ENCODE measurements around the gene VPS54. TPM values are rescaled to one million over a fixed set of nuclear protein-coding genes. Genes with fewer than 3 reads are reported as not detected.

Gene VPS54
- polyA plus RNA-seq, 3 donors: 11.4 to 17.3 (median 11.5) TPM

DNA sequence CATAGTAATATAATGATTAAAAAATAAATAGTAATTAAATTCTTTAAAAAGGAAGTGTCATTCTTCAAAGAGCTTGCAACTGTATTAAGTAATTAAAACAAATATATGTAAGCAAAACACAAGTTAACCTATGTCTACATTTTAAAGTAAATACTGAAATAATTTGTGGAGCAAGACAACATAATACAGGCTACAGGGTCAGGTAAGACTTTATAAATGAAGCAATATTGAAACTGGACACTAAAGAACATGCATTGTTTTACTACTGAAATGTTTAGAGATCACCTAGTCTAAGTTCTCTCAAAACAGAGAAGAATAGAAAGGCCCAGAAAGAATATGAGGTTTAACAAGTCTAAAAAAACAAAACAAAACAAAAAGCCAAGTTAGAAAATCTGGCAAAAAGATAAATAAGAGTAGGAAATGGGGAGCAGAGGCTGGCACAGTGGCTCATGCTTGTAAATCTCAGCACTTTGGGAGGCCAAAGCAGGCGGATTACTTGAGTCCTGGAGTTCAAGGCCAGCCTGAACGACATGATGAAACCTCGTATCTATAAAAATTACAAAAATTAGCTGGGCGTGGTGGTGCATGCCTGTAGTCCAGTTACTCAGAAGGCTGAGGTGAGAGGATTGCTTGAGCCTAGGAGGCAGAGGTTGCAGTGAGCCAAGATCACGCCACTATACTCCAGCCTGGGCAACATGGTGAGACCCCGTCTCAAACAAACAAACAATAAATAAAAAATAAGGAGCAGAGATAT is 34.4 kb downstream of the VPS54 start:
- intact Hi-C loops (cut with micrococcal nuclease): no loop called here
- H3K27ac Mint-ChIP-seq: peak overlapping the region in 2 of 7 donors; percentile 46 to 83
- Histone ChIP-seq H3K79me2 (ENCODE audit: insufficient read depth, low read length) (peaks cover 18% of the 10 kb centered on the region), H4K20me1 (ENCODE audit: insufficient read depth, low read length) (peaks cover 16% of the 10 kb centered on the region), H3K27me3 (ENCODE audit: control insufficient read depth in 2 of 2, insufficient read depth in 2 of 2, low read length in 2 of 2) (no peaks in the 10 kb centered on the region), H3K4me1 (ENCODE audit: control insufficient read depth in 1 of 2, insufficient read depth in 2 of 2, low read length in 2 of 2) (no peaks in the 10 kb centered on the region), H3K9ac (ENCODE audit: insufficient read depth, low read length, poor library complexity, severe bottlenecking) (no peak overlapping the region), H3K4me2 (replicated peaks; ENCODE audit: extremely low read depth, low read length, poor library complexity, severe bottlenecking) (no peak overlapping the region), H2AFZ (ENCODE audit: insufficient read depth, low read depth, low read length, poor library complexity, severe bottlenecking) (no peak overlapping the region), H3K36me3 (replicated peaks in 1 of 2; ENCODE audit: control insufficient read depth in 1 of 2, insufficient read depth in 2 of 2, low read length in 2 of 2) (peaks cover 25 to 38% of the 10 kb centered on the region in 2 donors), H3K9me3 (replicated peaks in 1 of 2; ENCODE audit: control insufficient read depth in 1 of 2, insufficient read depth in 1 of 2, low read length in 2 of 2) (peaks cover 11% of the 10 kb centered on the region in 2 donors), H3K27ac (ENCODE audit: low read depth in 1 of 2, low read length in 2 of 2) (no peak overlapping the region), H3K4me3 (replicated peaks in 1 of 3; ENCODE audit: low read depth in 2 of 3, low read length in 3 of 3) (no peak overlapping the region)
- DNase-seq: no peak
- H3K9me3 Mint-ChIP-seq: peaks cover 2 to 10% (median 6%) of the 10 kb centered on the region in 7 donors
- peaks cover 24 to 40% of the 10 kb centered on the region in 2 donors for H3K36me3 Mint-ChIP-seq
- peaks cover 7% of the 10 kb centered on the region for H3K4me1 Mint-ChIP-seq
- WGBS (ENCODE audit: insufficient coverage): 95% methylated on average over 3 of the region's 6 CpGs
- TF ChIP-seq, protein P1, sequence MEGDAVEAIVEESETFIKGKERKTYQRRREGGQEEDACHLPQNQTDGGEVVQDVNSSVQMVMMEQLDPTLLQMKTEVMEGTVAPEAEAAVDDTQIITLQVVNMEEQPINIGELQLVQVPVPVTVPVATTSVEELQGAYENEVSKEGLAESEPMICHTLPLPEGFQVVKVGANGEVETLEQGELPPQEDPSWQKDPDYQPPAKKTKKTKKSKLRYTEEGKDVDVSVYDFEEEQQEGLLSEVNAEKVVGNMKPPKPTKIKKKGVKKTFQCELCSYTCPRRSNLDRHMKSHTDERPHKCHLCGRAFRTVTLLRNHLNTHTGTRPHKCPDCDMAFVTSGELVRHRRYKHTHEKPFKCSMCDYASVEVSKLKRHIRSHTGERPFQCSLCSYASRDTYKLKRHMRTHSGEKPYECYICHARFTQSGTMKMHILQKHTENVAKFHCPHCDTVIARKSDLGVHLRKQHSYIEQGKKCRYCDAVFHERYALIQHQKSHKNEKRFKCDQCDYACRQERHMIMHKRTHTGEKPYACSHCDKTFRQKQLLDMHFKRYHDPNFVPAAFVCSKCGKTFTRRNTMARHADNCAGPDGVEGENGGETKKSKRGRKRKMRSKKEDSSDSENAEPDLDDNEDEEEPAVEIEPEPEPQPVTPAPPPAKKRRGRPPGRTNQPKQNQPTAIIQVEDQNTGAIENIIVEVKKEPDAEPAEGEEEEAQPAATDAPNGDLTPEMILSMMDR (IDR thresholded peaks at IDR 0.05): no peak
- H3K4me3 Mint-ChIP-seq: no peak overlapping the region
- no peaks in the 10 kb centered on the region for H3K27me3 Mint-ChIP-seq (ENCODE audit: low read depth in 3 of 3)

DNA sequence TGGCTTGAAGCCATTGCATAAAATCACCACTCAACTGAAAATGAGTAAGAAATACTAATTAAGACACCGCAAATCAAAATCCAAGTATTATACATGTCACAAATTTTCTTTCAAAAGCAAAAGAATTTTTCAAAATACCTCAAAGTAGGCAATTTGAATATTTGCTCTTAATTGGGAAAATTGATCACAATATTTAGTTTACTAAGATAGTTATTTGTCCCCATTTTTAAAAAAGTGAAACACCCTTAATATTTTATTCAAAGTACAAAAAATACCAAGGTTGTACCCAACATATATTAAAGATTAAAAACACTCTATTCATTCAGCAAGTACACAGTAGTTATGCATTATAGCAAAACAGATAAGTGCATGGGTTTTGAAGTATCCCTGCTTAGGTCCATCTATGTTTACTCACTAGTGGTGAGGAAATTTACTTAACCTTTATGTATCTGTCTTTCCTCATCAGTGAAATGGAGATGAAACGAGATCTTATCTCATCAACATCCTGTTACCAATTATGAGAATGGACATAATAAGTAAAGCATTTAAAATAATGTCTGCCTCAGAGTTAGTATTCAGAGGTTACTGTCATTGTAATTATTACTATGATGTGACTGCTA is 35.1 kb downstream of the VPS54 start:
- H3K4me3 ChIP-seq (replicated peaks in 1 of 3; ENCODE audit: low read depth in 2 of 3, low read length in 3 of 3): no peak overlapping the region
- H3K4me2 ChIP-seq (replicated peaks; ENCODE audit: extremely low read depth, low read length, poor library complexity, severe bottlenecking): no peak overlapping the region
- peaks cover 29 to 45% of the 10 kb centered on the region in 2 donors for H3K36me3 ChIP-seq (replicated peaks in 1 of 2; ENCODE audit: control insufficient read depth in 1 of 2, insufficient read depth in 2 of 2, low read length in 2 of 2)

More for the DNA sequence above, 35.1 kb downstream of the VPS54 start:
- intact Hi-C loops (cut with micrococcal nuclease): no loop called here
- no peak overlapping the region for H3K27ac Mint-ChIP-seq
- TF ChIP-seq, protein P1 (IDR thresholded peaks at IDR 0.05): no peak
- peaks cover 7% of the 10 kb centered on the region for H3K4me1 Mint-ChIP-seq
- no peak overlapping the region for H3K27ac ChIP-seq (ENCODE audit: low read depth in 1 of 2, low read length in 2 of 2)
- peaks cover 4% of the 10 kb centered on the region in 2 donors for H3K9me3 ChIP-seq (replicated peaks in 1 of 2; ENCODE audit: control insufficient read depth in 1 of 2, insufficient read depth in 1 of 2, low read length in 2 of 2)
- H3K27me3 Mint-ChIP-seq (ENCODE audit: low read depth in 3 of 3): no peaks in the 10 kb centered on the region
- peaks cover 0 to 6% (median 2%) of the 10 kb centered on the region in 7 donors for H3K9me3 Mint-ChIP-seq
- H2AFZ ChIP-seq (ENCODE audit: insufficient read depth, low read depth, low read length, poor library complexity, severe bottlenecking): no peak overlapping the region
- DNase-seq: no peak
- no peak overlapping the region for H3K9ac ChIP-seq (ENCODE audit: insufficient read depth, low read length, poor library complexity, severe bottlenecking)
- H3K4me1 ChIP-seq (ENCODE audit: control insufficient read depth in 1 of 2, insufficient read depth in 2 of 2, low read length in 2 of 2): no peaks in the 10 kb centered on the region
- peaks cover 11% of the 10 kb centered on the region for H3K79me2 ChIP-seq (ENCODE audit: insufficient read depth, low read length)
- H3K36me3 Mint-ChIP-seq: peaks cover 28 to 42% of the 10 kb centered on the region in 2 donors
- H3K4me3 Mint-ChIP-seq: no peak overlapping the region
- no CpG with 5 or more reads among the region's 2 CpGs for WGBS (ENCODE audit: insufficient coverage)
- peaks cover 11% of the 10 kb centered on the region for H4K20me1 ChIP-seq (ENCODE audit: insufficient read depth, low read length)
- H3K27me3 ChIP-seq (ENCODE audit: control insufficient read depth in 2 of 2, insufficient read depth in 2 of 2, low read length in 2 of 2): no peaks in the 10 kb centered on the region
